Cardiac muscle cell (in vitro differentiated cells and primary cell): ENCODE measurements around the gene EOLA1. TPM values are rescaled to one million over a fixed set of nuclear protein-coding genes. Genes with fewer than 3 reads are reported as not detected.

ENCODE experiments used
- DNase-seq, 2 donors: peaks; one replicate each; pipeline versions ENCODE4 v3.0.0 to v3.0.0-alpha.2; 2010 to 2017; ENCODE audit warnings: low read depth in 1 of 2, low spot score in 1 of 2
- H3K27ac ChIP-seq: fragments of 200-600 bp; sonication (generic); 2 replicates; pipeline ENCODE4 v1.5.1; 2016
- H3K27me3 ChIP-seq: fragments of 200-600 bp; sonication (generic); 2 replicates; pipeline ENCODE4 v1.6.0; 2016; ENCODE audit warnings: control low read depth
- H3K36me3 ChIP-seq: fragments of 200-600 bp; sonication (generic); 2 replicates; pipeline ENCODE4 v1.5.1; 2016; ENCODE audit warnings: control low read depth
- H3K4me1 ChIP-seq: fragments of 200-600 bp; sonication (generic); 2 replicates; pipeline ENCODE4 v1.8.1; 2017; ENCODE audit warnings: low read depth, mild to moderate bottlenecking, mixed run types
- H3K4me3 ChIP-seq: fragments of 200-600 bp; sonication (generic); 2 replicates; pipeline ENCODE4 v1.5.1; 2016; ENCODE audit warnings: mild to moderate bottlenecking
- H3K9me3 ChIP-seq: fragments of 200-600 bp; sonication (generic); 2 replicates; pipeline ENCODE4 v1.5.1; 2017; ENCODE audit warnings: low read depth, mild to moderate bottlenecking, control low read depth
- polyA plus RNA-seq: library from polyadenylated mRNA; unstranded; fragments of >200 nt; fragmentation: Nextera tagmentation; extraction: Ambion mirVana; gene quantifications from 2 replicates; pipeline ENCODE4 v1.2.1, GENCODE V29; 2016
- total RNA-seq: library from RNA; depleted of rRNA; stranded (reverse); fragments of >200 nt; gene quantifications from 2 replicates; pipeline ENCODE4 v1.2.3, GENCODE V29; 2016
- TF ChIP-seq, protein P1 (sequence below): IDR thresholded peaks from 2 replicates; pipeline ENCODE4 v1.5.1; 2012; ENCODE audit warnings: low read depth, mild to moderate bottlenecking, low read length

EOLA1 gene
- total and polyA plus RNA-seq, 2 experiments from 2014 or later, result 14.2 to 15.1 TPM

DNA sequence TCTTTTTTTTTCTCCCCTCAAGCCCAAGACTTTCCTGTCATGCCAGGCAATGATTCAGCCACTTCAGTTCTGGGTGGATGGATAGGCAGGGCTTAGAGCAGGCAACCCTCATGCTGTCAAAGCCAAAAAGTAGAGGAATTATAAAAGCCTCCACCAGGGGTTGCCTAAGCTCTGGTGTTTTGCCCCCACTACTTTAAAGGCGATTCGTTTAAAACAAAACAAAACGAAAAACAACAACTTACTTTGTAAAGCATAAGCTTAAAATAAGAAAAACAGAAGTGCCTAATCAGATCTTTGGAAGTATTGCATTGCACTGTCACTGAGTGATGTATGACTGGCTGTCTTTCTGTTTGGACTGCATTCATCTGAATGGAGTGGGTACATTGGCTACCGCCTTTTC, 30.4 kb upstream of the EOLA1 start:
- Histone ChIP-seq H3K27ac (no peak overlapping the region), H3K4me3 (no peak overlapping the region), H3K9me3 (no peaks in the 10 kb centered on the region), H3K36me3 (no peaks in the 10 kb centered on the region), H3K27me3 (no peaks in the 10 kb centered on the region), H3K4me1 (no peaks in the 10 kb centered on the region)
- no peak for DNase-seq
- TF ChIP-seq, protein P1, sequence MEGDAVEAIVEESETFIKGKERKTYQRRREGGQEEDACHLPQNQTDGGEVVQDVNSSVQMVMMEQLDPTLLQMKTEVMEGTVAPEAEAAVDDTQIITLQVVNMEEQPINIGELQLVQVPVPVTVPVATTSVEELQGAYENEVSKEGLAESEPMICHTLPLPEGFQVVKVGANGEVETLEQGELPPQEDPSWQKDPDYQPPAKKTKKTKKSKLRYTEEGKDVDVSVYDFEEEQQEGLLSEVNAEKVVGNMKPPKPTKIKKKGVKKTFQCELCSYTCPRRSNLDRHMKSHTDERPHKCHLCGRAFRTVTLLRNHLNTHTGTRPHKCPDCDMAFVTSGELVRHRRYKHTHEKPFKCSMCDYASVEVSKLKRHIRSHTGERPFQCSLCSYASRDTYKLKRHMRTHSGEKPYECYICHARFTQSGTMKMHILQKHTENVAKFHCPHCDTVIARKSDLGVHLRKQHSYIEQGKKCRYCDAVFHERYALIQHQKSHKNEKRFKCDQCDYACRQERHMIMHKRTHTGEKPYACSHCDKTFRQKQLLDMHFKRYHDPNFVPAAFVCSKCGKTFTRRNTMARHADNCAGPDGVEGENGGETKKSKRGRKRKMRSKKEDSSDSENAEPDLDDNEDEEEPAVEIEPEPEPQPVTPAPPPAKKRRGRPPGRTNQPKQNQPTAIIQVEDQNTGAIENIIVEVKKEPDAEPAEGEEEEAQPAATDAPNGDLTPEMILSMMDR, result peak; percentile 11

DNA sequence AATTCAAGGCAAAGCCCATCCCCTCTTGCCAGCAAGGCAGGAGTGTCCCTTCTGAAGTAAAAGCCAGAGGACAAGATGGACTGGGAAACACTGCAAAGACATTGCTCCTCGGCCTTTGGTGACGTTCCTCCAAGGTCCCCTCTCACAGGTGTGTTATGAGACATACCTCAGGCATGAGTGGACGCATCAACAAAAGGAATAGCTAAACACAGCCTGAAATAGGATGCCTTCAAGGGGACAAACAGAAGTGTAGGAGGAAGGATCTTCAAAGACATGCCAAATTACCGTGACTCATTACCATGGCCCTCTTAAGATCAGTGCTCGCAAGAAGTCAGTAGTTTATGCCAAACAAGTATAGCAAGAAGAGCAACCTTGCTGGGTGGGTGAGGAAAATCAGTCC, 29.7 kb upstream of the EOLA1 start:
- Histone ChIP-seq H3K9me3 (no peaks in the 10 kb centered on the region), H3K27me3 (no peaks in the 10 kb centered on the region), H3K4me3 (no peak overlapping the region), H3K27ac (no peak overlapping the region), H3K36me3 (no peaks in the 10 kb centered on the region), H3K4me1 (no peaks in the 10 kb centered on the region)
- DNase-seq, result no peak
- TF ChIP-seq, protein P1, result no peak

DNA sequence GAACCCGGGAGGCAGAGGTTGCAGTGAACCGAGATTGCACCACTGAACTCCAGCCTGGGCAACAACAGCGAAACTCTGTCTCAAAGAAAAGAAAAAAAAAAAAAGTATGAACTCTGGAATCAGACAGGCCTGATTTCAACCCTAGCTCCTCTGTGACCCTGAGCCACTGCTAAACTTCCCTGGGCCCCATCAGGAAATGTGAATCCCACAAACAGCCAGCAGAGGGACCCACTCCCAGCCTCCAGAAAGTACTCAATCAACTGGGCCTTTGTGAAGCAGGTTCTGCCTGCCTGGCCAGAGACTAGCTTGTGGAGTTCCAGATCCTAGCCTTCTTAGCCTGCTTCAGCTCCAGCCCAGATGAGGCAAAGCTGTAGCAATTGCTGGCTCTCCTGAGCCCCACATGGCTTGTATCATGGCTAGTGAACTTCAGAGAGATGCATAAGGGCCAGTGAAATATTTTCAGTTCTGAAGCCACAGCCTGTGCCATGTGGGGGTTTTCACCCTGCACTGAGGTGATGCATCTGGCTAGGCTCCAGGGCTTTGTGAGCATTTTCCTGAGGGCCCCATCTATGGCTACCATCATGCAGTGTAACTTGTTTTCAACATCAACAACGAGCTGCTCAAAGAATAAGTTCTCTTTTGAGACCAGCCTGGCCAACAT, 28.5 kb upstream of the EOLA1 start:
- Histone ChIP-seq H3K4me3 (no peak overlapping the region), H3K27ac (no peak overlapping the region), H3K36me3 (no peaks in the 10 kb centered on the region), H3K9me3 (no peaks in the 10 kb centered on the region), H3K4me1 (no peaks in the 10 kb centered on the region), H3K27me3 (no peaks in the 10 kb centered on the region)
- peak; percentile 55 to 61 for DNase-seq
- TF ChIP-seq, protein P1, result peak; percentile 62

DNA sequence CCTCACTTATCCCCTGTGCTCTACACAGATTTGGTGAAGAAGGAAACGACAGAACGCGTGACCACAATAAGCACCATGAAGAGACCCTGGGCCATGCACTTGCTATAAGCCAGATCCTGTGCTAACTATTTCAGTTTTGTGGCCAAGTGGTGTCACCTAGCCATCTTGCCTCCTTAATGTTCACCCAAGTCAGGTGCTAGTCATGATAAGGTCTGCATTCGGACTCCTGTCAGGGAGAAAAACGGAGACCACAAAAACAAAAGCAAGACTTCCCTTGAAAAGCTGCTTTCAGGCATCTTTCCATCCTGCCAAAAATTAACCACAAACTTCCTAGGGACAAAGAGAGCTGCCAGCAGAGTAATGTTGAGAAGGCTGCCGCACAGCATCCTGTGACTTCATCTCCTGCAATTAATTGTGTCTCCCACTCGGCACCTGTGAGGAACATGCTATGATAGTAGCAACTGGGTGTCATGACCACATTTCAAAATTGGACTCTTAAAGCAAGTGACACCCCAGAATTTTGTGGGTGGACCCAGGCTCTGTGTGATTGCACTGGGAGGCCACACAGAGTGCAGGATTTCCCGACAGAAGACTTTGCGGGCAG, 26.9 kb upstream of the EOLA1 start:
- TF ChIP-seq, protein P1, result no peak
- H3K9me3 ChIP-seq, result no peaks in the 10 kb centered on the region
- peak in 1 of 2 donors; percentile 70 for DNase-seq

DNA sequence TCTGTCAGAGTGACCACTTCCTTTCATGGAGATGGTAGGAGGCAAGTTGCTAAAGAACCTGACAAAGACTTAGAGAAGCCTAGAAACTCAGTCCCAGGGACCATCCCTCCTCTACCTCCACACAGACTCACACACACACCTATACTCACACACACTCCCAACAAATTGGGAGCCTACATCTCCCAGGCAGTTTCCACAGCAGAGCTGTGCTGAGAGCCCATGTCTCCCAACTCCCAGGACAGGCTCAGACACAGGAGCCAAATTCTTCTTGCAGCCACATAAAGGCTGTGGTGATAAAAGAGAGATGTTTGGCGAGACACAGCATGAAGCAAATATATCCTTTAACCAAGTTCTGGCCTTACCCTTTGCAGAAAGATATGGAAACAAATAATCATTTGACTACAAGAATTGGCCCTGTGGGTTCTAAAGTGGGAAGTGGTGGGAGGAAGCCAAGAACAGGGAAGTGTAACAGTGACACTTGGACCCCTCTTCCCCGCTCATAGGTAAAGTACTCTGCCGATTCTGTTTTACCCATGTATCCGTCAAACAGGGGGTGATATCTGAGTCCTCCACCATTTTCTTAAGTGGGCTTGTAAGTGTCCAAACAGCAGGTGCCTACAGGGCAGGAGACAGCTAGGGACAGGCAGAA, 24.7 kb upstream of the EOLA1 start:
- DNase-seq, result no peak
- TF ChIP-seq, protein P1, result no peak
- Histone ChIP-seq H3K9me3 (no peaks in the 10 kb centered on the region), H3K27me3 (no peaks in the 10 kb centered on the region), H3K27ac (no peak overlapping the region), H3K36me3 (no peaks in the 10 kb centered on the region), H3K4me1 (no peaks in the 10 kb centered on the region), H3K4me3 (no peak overlapping the region)

More for the DNA sequence above, 26.9 kb upstream of the EOLA1 start:
- no peaks in the 10 kb centered on the region for H3K4me1 ChIP-seq
- no peaks in the 10 kb centered on the region for H3K36me3 ChIP-seq
- no peak overlapping the region for H3K27ac ChIP-seq
- no peak overlapping the region for H3K4me3 ChIP-seq
- no peaks in the 10 kb centered on the region for H3K27me3 ChIP-seq
